Measurements from ENCODE around the gene ELAVL3. TPM values are rescaled to one million over a fixed set of nuclear protein-coding genes. Genes with fewer than 3 reads are reported as not detected.

The ELAVL3 gene
- total and polyA plus RNA-seq, 2 donors (not counting 1 experiment from before 2014, with no cell fraction given) = under 0.01 TPM; not detected in 1

- H3K9ac ChIP-seq (ENCODE audit: insufficient read depth, low read length) = no peak overlapping the region
- H4K20me1 ChIP-seq (ENCODE audit: control insufficient read depth, extremely low read depth, insufficient read depth, low read length) = no peaks in the 10 kb centered on the region
- no peak overlapping the region for H2AFZ ChIP-seq (ENCODE audit: low read length)
- peaks cover 16% of the 10 kb centered on the region for H3K36me3 ChIP-seq (ENCODE audit: control insufficient read depth, insufficient read depth, low read length)
- DNase-seq (ENCODE audit: low read depth in 2 of 2) = no peak
- H3K27me3 ChIP-seq (ENCODE audit: control insufficient read depth, insufficient read depth, low read length) = no peaks in the 10 kb centered on the region
- TF ChIP-seq, protein P1, sequence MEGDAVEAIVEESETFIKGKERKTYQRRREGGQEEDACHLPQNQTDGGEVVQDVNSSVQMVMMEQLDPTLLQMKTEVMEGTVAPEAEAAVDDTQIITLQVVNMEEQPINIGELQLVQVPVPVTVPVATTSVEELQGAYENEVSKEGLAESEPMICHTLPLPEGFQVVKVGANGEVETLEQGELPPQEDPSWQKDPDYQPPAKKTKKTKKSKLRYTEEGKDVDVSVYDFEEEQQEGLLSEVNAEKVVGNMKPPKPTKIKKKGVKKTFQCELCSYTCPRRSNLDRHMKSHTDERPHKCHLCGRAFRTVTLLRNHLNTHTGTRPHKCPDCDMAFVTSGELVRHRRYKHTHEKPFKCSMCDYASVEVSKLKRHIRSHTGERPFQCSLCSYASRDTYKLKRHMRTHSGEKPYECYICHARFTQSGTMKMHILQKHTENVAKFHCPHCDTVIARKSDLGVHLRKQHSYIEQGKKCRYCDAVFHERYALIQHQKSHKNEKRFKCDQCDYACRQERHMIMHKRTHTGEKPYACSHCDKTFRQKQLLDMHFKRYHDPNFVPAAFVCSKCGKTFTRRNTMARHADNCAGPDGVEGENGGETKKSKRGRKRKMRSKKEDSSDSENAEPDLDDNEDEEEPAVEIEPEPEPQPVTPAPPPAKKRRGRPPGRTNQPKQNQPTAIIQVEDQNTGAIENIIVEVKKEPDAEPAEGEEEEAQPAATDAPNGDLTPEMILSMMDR (conservative IDR thresholded peaks at IDR 0.05 in 1 of 2, IDR thresholded peaks at IDR 0.05 in 1 of 2; ENCODE audit: low read depth in 1 of 2, low read length in 2 of 2) = no peak
- no peak for TF ChIP-seq EZH2 (IDR thresholded peaks at IDR 0.05; ENCODE audit: low read length, missing control alignments)
- H3K79me2 ChIP-seq (ENCODE audit: control insufficient read depth, insufficient read depth, low read length) = no peaks in the 10 kb centered on the region
- H3K4me2 ChIP-seq (ENCODE audit: extremely low read depth, insufficient read depth, low read length) = no peak overlapping the region
- no peak overlapping the region for H3K4me3 ChIP-seq (replicated peaks in 1 of 4; ENCODE audit: control extremely low read depth in 1 of 4, insufficient read depth in 1 of 4, low read depth in 3 of 4, low read length in 4 of 4)
- no peaks in the 10 kb centered on the region for H3K9me3 ChIP-seq (ENCODE audit: control insufficient read depth, insufficient read depth, low read depth, low read length)
- H3K27ac ChIP-seq (ENCODE audit: insufficient read depth, low read length) = no peak overlapping the region
- H3K4me1 ChIP-seq (ENCODE audit: control insufficient read depth, extremely low read depth, insufficient read depth, low read length) = no peaks in the 10 kb centered on the region
Observed at GRCh38 chr19:11451327-11451870, 29.4 kb downstream of the ELAVL3 start.

- H3K27ac ChIP-seq (ENCODE audit: insufficient read depth, low read length) = no peak overlapping the region
- no peak for DNase-seq (ENCODE audit: low read depth in 2 of 2)
- no peaks in the 10 kb centered on the region for H4K20me1 ChIP-seq (ENCODE audit: control insufficient read depth, extremely low read depth, insufficient read depth, low read length)
- no peak overlapping the region for H2AFZ ChIP-seq (ENCODE audit: low read length)
- H3K27me3 ChIP-seq (ENCODE audit: control insufficient read depth, insufficient read depth, low read length) = no peaks in the 10 kb centered on the region
- TF ChIP-seq EZH2 (IDR thresholded peaks at IDR 0.05; ENCODE audit: low read length, missing control alignments) = no peak
- TF ChIP-seq, protein P1 (conservative IDR thresholded peaks at IDR 0.05 in 1 of 2, IDR thresholded peaks at IDR 0.05 in 1 of 2; ENCODE audit: low read depth in 1 of 2, low read length in 2 of 2) = no peak
- no peaks in the 10 kb centered on the region for H3K9me3 ChIP-seq (ENCODE audit: control insufficient read depth, insufficient read depth, low read depth, low read length)
- no peaks in the 10 kb centered on the region for H3K79me2 ChIP-seq (ENCODE audit: control insufficient read depth, insufficient read depth, low read length)
- H3K4me3 ChIP-seq (replicated peaks in 1 of 4; ENCODE audit: control extremely low read depth in 1 of 4, insufficient read depth in 1 of 4, low read depth in 3 of 4, low read length in 4 of 4) = no peak overlapping the region
- peaks cover 21% of the 10 kb centered on the region for H3K36me3 ChIP-seq (ENCODE audit: control insufficient read depth, insufficient read depth, low read length)
- no peaks in the 10 kb centered on the region for H3K4me1 ChIP-seq (ENCODE audit: control insufficient read depth, extremely low read depth, insufficient read depth, low read length)
- no peak overlapping the region for H3K9ac ChIP-seq (ENCODE audit: insufficient read depth, low read length)
- no peak overlapping the region for H3K4me2 ChIP-seq (ENCODE audit: extremely low read depth, insufficient read depth, low read length)
Observed at GRCh38 chr19:11450570-11451326, 30.1 kb downstream of the ELAVL3 start.

DNA sequence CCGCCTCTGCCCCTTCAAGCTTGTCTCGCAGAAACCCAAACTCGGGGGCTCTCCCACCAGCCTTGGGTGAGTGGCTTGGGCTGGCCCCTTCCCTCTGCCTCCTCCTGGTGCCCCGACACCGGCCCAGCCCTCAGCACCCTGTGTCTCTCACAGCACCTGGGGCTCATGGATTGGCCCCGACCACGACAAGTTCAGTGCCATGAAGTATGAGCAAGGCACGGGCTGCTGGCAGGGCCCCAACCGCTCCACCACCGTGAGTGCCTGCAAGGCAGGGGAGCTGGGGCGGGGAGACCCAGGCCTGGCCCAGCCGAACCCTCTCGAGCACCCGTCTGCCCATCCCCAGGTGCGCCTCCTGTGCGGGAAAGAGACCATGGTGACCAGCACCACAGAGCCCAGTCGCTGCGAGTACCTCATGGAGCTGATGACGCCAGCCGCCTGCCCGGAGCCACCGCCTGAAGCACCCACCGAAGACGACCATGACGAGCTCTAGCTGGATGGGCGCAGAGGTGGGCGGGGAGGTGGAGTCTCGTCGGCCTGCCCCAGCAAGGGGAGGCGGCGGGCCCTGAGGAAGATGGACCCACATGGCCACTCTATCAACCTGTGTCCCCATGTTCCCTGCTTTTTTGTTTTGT is 31.8 kb downstream of the ELAVL3 start:
- H3K36me3 ChIP-seq (ENCODE audit: control insufficient read depth, insufficient read depth, low read length) = peaks cover 25% of the 10 kb centered on the region

More for the DNA sequence above, 31.8 kb downstream of the ELAVL3 start:
- peaks cover 2% of the 10 kb centered on the region for H3K4me1 ChIP-seq (ENCODE audit: control insufficient read depth, extremely low read depth, insufficient read depth, low read length)
- no peak overlapping the region for H2AFZ ChIP-seq (ENCODE audit: low read length)
- H3K79me2 ChIP-seq (ENCODE audit: control insufficient read depth, insufficient read depth, low read length) = no peaks in the 10 kb centered on the region
- H3K4me2 ChIP-seq (ENCODE audit: extremely low read depth, insufficient read depth, low read length) = no peak overlapping the region
- TF ChIP-seq, protein P1 (conservative IDR thresholded peaks at IDR 0.05 in 1 of 2, IDR thresholded peaks at IDR 0.05 in 1 of 2; ENCODE audit: low read depth in 1 of 2, low read length in 2 of 2) = no peak
- no peak for TF ChIP-seq EZH2 (IDR thresholded peaks at IDR 0.05; ENCODE audit: low read length, missing control alignments)
- no peaks in the 10 kb centered on the region for H4K20me1 ChIP-seq (ENCODE audit: control insufficient read depth, extremely low read depth, insufficient read depth, low read length)
- DNase-seq (ENCODE audit: low read depth in 2 of 2) = no peak
- H3K9ac ChIP-seq (ENCODE audit: insufficient read depth, low read length) = no peak overlapping the region
- H3K27ac ChIP-seq (ENCODE audit: insufficient read depth, low read length) = no peak overlapping the region
- H3K4me3 ChIP-seq (replicated peaks in 1 of 4; ENCODE audit: control extremely low read depth in 1 of 4, insufficient read depth in 1 of 4, low read depth in 3 of 4, low read length in 4 of 4) = no peak overlapping the region
- no peaks in the 10 kb centered on the region for H3K27me3 ChIP-seq (ENCODE audit: control insufficient read depth, insufficient read depth, low read length)
- H3K9me3 ChIP-seq (ENCODE audit: control insufficient read depth, insufficient read depth, low read depth, low read length) = no peaks in the 10 kb centered on the region
